GM12878 (cell line): Measurements from ENCODE around the gene TM7SF3. TPM values are rescaled to one million over a fixed set of nuclear protein-coding genes. Genes with fewer than 3 reads are reported as not detected.

ENCODE experiments used
- ATAC-seq: fragments of 200-7000 bp; cut with Tn5 transposase; 3 replicates; pipeline ENCODE4 v1.9.1; 2020; ENCODE audit warnings: mild to moderate bottlenecking, moderate library complexity
- BruUV-seq: library from RNA; stranded (reverse); fragments of 400-500 nt; replicated peaks from 2 replicates; lab custom pipeline; 2021; lab: Mats Ljungman, UMichigan
- CTCF ChIA-PET: fragments of 300-600 bp; sonication (Branson Sonifier 250); formaldehyde crosslinking; extraction: SDS; loops from one replicate; lab custom pipeline; 2021; ENCODE audit warnings: inconsistent platforms; lab: Yijun Ruan, JAX
- POLR2A ChIA-PET: fragments of 350-600 bp; formaldehyde crosslinking; extraction: SDS; loops from one replicate; lab custom pipeline; 2021; ENCODE audit warnings: inconsistent platforms; lab: Charles Lee
- RAD21 ChIA-PET: fragments of 300-600 bp; sonication (Branson Sonifier 250); formaldehyde crosslinking; loops from one replicate; lab custom pipeline; 2023; ENCODE audit warnings: antibody characterized with exemption; ENCODE audit not compliant: unreplicated experiment; lab: Charles Lee
- SMC1A ChIA-PET: fragments of 300-600 bp; sonication (Branson Sonifier 250); formaldehyde crosslinking; loops from one replicate; lab custom pipeline; 2023; ENCODE audit not compliant: unreplicated experiment, uncharacterized antibody; lab: Charles Lee
- DNase-seq: peaks from one replicate; pipeline ENCODE4 v3.0.0-alpha.2; 2011; ENCODE audit warnings: low read depth, low spot score
- FAIRE-seq: peaks from 3 replicates; lab custom pipeline; 2011; peaks lifted over from hg19 to GRCh38; lab: Jason Lieb, UNC
- H2AFZ ChIP-seq: 2 replicates; pipeline ENCODE4 v1.6.0; 2011; ENCODE audit warnings: low read depth, low read length, control low read depth; ENCODE audit not compliant: control insufficient read depth
- H3K27ac ChIP-seq: 2 replicates; pipeline ENCODE4 v1.5.1; 2011; ENCODE audit warnings: control low read depth; ENCODE audit not compliant: control insufficient read depth, insufficient read depth
- H3K27me3 ChIP-seq, 2 experiments: replicated peaks in 1 of 2; 2 replicates each; pipeline versions ENCODE4 v1.6.0 to v1.6.1; 2011; ENCODE audit warnings: low read length in 1 of 2; ENCODE audit not compliant: control insufficient read depth in 2 of 2, insufficient read depth in 2 of 2
- H3K36me3 ChIP-seq, 2 experiments: 2 replicates each; pipeline ENCODE4 v1.5.1; 2011; ENCODE audit warnings: low read length in 1 of 2; ENCODE audit not compliant: control insufficient read depth in 2 of 2, insufficient read depth in 2 of 2
- H3K4me1 ChIP-seq: 2 replicates; pipeline ENCODE4 v1.6.1; 2011; ENCODE audit warnings: mild to moderate bottlenecking, low read length, moderate library complexity, mixed read lengths; ENCODE audit not compliant: control insufficient read depth, insufficient read depth
- H3K4me2 ChIP-seq: 2 replicates; pipeline ENCODE4 v1.6.0; 2011; ENCODE audit warnings: control low read depth; ENCODE audit not compliant: control insufficient read depth, insufficient read depth
- H3K4me3 ChIP-seq: fragments of 200-600 bp; sonication (generic); 2 replicates; pipeline ENCODE4 v1.5.1; 2016
- H3K79me2 ChIP-seq: 2 replicates; pipeline ENCODE4 v1.6.0; 2011; ENCODE audit warnings: low read length; ENCODE audit not compliant: control insufficient read depth, insufficient read depth
- H3K9ac ChIP-seq: 2 replicates; pipeline ENCODE4 v1.8.0; 2011; ENCODE audit warnings: low read length, control low read depth, mixed read lengths; ENCODE audit not compliant: control insufficient read depth, insufficient read depth
- H3K9me3 ChIP-seq: replicated peaks from 3 replicates; pipeline ENCODE4 v1.5.1; 2011; ENCODE audit warnings: mild to moderate bottlenecking, low read length; ENCODE audit not compliant: control insufficient read depth, insufficient read depth
- H4K20me1 ChIP-seq: 2 replicates; pipeline ENCODE4 v1.6.0; 2011; ENCODE audit not compliant: control insufficient read depth, insufficient read depth
- BRCA1 ChIP-seq: IDR thresholded peaks from 2 replicates; pipeline ENCODE4 v1.6.1; 2011; ENCODE audit warnings: low read depth, low read length, improper control_type of control experiment
- CHD1 ChIP-seq: IDR thresholded peaks from 2 replicates; pipeline ENCODE4 v1.6.1; 2012; ENCODE audit warnings: low read depth, low read length, improper control_type of control experiment
- EP300 ChIP-seq, 2 experiments: fragments of 150-350 bp in 1 of 2; IDR thresholded peaks; 2 replicates each; pipeline ENCODE4 v1.6.1; 2011 to 2012; ENCODE audit warnings: low read depth in 2 of 2, low read length in 2 of 2, borderline replicate concordance in 1 of 2, improper control_type of control experiment in 1 of 2, inconsistent platforms in 1 of 2; ENCODE audit not compliant: control insufficient read depth in 1 of 2
- IKZF2 ChIP-seq, 2 experiments: fragments of 450-650 bp; IDR thresholded peaks; 2 replicates each; pipeline ENCODE4 v1.6.1; 2017; ENCODE audit warnings: mild to moderate bottlenecking in 2 of 2, moderate library complexity in 2 of 2
- MXI1 ChIP-seq: fragments of 150-350 bp; IDR thresholded peaks from 2 replicates; pipeline ENCODE4 v1.6.1; 2011; ENCODE audit warnings: low read depth, mild to moderate bottlenecking, inconsistent platforms, low read length, improper control_type of control experiment
- RAD21 ChIP-seq: IDR thresholded peaks from 2 replicates; pipeline ENCODE4 v1.6.1; 2011; ENCODE audit warnings: mild to moderate bottlenecking, low read depth, low read length, moderate library complexity; ENCODE audit not compliant: insufficient read depth
- RUNX3 ChIP-seq: IDR thresholded peaks from 2 replicates; pipeline ENCODE4 v1.6.1; 2012; ENCODE audit warnings: low read length, inconsistent platforms
- SMC3 ChIP-seq: IDR thresholded peaks from 2 replicates; pipeline ENCODE4 v1.6.1; 2011; ENCODE audit warnings: low read length, improper control_type of control experiment, borderline replicate concordance
- TAF1 ChIP-seq: IDR thresholded peaks from 2 replicates; pipeline ENCODE4 v1.6.1; 2011; ENCODE audit warnings: mild to moderate bottlenecking, low read depth, low read length, borderline replicate concordance
- YBX1 ChIP-seq: fragments of 450-650 bp; IDR thresholded peaks from 2 replicates; pipeline ENCODE4 v1.6.1; 2016; ENCODE audit warnings: antibody characterized with exemption
- YY1 ChIP-seq: IDR thresholded peaks from 2 replicates; pipeline ENCODE4 v1.6.1; 2011; ENCODE audit warnings: low read depth, mild to moderate bottlenecking, low read length
- WGBS: methylation state at CpG from one replicate; pipeline ENCODE4 v1.1.6; 2016; ENCODE audit warnings: low lambda C conversion rate; ENCODE audit not compliant: insufficient replicate concordance, insufficient coverage; ENCODE audit errors: missing lambda C conversion rate; 5-methylcytosine and 5-hydroxymethylcytosine counted together
- in situ Hi-C: fragments of 300-500 bp; cut with MboI; formaldehyde crosslinking; loops from 9 replicates; pipeline ENCODE4 v1.14.3; 2018; ENCODE audit warnings: mixed read lengths
- intact Hi-C: fragments of 100-400 bp; cut with micrococcal nuclease; formaldehyde crosslinking; loops from one replicate; pipeline ENCODE4 v1.14.2; 2022; ENCODE audit not compliant: unreplicated experiment
- polyA plus RNA-seq, 11 experiments: library from polyadenylated mRNA; depleted of rRNA in 4 of 11; unstranded in 6 of 11; stranded (reverse) in 5 of 11; fragments of >200 nt; fragmentation: Nextera tagmentation in 4 of 11; fragmentation: Illumina TruSeq in 1 of 11; extraction: Ambion mirVana in 4 of 11; extraction: Trizol in 1 of 11; gene quantifications; 1 replicate in 1 of 11; 2 replicates in 10 of 11; pipeline versions ENCODE4 v1.2.1 to v1.2.3, GENCODE V29; 2011 to 2016; ENCODE audit warnings: inconsistent platforms in 2 of 11, missing spikeins in 2 of 11, low read depth in 1 of 11
- total RNA-seq, 4 experiments: library from RNA; depleted of rRNA in 3 of 4; stranded (reverse); fragments of >200 nt in 3 of 4; fragmentation: Illumina TruSeq in 1 of 4; extraction: Trizol in 1 of 4; gene quantifications; 2 replicates each; pipeline versions ENCODE4 v1.2.1 to v1.2.3, GENCODE V29; 2013 to 2021
- TF ChIP-seq, protein P1 (sequence below): fragments of 450-650 bp; formaldehyde crosslinking; IDR thresholded peaks from 2 replicates; pipeline ENCODE4 v1.5.0; 2022; ENCODE audit warnings: mild to moderate bottlenecking, missing genetic modification characterization
- TF ChIP-seq, protein P2 (sequence below), 3 experiments: IDR thresholded peaks in 2 of 3; conservative IDR thresholded peaks in 1 of 3; 2 replicates each; pipeline ENCODE4 v1.5.1; 2011; ENCODE audit warnings: low read depth in 3 of 3, low read length in 3 of 3, mild to moderate bottlenecking in 3 of 3, control low read depth in 2 of 3, moderate library complexity in 2 of 3, inconsistent platforms in 1 of 3, mixed read lengths in 1 of 3; ENCODE audit not compliant: control insufficient read depth in 2 of 3, insufficient read depth in 1 of 3; ENCODE audit errors: extremely low read depth in 1 of 3

Gene TM7SF3
- total and polyA plus RNA-seq, 10 of the 15 experiments (the other 5 are each of a cell fraction or from before 2014, with no cell fraction given), result 31.4 to 341 (median 74.8) TPM

DNA sequence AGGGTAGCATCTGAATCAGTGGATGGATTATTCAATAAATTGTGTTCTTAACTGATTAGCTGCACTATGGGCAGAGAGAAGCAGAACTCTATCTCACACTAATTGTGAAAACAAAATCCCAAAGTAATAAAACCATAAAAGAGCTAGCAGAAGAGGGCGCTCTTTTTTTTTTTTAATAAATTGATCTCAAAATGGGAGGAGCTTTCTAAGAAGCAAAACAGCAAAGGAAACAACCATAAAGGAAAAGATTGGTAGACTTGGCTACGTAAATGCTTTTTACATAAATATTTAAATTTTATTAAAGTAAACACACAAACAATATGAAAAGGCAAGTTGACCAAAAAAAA lies 1.5 kb upstream of the TM7SF3 start:
- Histone ChIP-seq H3K9me3 (no peaks in the 10 kb centered on the region), H3K79me2 (peaks cover 33% of the 10 kb centered on the region), H3K9ac (no peak overlapping the region), H3K36me3 (no peaks in the 10 kb centered on the region), H3K4me1 (peaks cover 13% of the 10 kb centered on the region), H2AFZ (peak overlapping the region; percentile 96), H3K27ac (peak overlapping the region; percentile 94; the same call in 1 of the 2 replicates), H4K20me1 (no peaks in the 10 kb centered on the region), H3K4me2 (peak overlapping the region; percentile 97), H3K4me3 (peak overlapping the region; percentile 13; the same call in 1 of the 2 replicates), H3K27me3 (no peaks in the 10 kb centered on the region)
- RAD21 ChIA-PET, result interaction anchor here (0.6 to 10.8 kb wide), 41 partner anchors 8 to 421 kb away, joined by 3 to 216 read pairs (median 4); partner anchors contain the start of genes MED21 and STK38L
- CTCF ChIA-PET, result interaction anchor here (0.6 to 15.9 kb wide), 54 partner anchors 9 to 419 kb away, joined by 3 to 294 read pairs (median 5); partner anchors contain the start of gene ITPR2
- no peak for TF ChIP-seq TAF1
- TF ChIP-seq, protein P1, sequence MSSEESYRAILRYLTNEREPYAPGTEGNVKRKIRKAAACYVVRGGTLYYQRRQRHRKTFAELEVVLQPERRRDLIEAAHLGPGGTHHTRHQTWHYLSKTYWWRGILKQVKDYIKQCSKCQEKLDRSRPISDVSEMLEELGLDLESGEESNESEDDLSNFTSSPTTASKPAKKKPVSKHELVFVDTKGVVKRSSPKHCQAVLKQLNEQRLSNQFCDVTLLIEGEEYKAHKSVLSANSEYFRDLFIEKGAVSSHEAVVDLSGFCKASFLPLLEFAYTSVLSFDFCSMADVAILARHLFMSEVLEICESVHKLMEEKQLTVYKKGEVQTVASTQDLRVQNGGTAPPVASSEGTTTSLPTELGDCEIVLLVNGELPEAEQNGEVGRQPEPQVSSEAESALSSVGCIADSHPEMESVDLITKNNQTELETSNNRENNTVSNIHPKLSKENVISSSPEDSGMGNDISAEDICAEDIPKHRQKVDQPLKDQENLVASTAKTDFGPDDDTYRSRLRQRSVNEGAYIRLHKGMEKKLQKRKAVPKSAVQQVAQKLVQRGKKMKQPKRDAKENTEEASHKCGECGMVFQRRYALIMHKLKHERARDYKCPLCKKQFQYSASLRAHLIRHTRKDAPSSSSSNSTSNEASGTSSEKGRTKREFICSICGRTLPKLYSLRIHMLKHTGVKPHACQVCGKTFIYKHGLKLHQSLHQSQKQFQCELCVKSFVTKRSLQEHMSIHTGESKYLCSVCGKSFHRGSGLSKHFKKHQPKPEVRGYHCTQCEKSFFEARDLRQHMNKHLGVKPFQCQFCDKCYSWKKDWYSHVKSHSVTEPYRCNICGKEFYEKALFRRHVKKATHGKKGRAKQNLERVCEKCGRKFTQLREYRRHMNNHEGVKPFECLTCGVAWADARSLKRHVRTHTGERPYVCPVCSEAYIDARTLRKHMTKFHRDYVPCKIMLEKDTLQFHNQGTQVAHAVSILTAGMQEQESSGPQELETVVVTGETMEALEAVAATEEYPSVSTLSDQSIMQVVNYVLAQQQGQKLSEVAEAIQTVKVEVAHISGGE, result no peak
- TF ChIP-seq, protein P2, sequence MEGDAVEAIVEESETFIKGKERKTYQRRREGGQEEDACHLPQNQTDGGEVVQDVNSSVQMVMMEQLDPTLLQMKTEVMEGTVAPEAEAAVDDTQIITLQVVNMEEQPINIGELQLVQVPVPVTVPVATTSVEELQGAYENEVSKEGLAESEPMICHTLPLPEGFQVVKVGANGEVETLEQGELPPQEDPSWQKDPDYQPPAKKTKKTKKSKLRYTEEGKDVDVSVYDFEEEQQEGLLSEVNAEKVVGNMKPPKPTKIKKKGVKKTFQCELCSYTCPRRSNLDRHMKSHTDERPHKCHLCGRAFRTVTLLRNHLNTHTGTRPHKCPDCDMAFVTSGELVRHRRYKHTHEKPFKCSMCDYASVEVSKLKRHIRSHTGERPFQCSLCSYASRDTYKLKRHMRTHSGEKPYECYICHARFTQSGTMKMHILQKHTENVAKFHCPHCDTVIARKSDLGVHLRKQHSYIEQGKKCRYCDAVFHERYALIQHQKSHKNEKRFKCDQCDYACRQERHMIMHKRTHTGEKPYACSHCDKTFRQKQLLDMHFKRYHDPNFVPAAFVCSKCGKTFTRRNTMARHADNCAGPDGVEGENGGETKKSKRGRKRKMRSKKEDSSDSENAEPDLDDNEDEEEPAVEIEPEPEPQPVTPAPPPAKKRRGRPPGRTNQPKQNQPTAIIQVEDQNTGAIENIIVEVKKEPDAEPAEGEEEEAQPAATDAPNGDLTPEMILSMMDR (IDR thresholded peaks at IDR 0.05 in 2 of 3, conservative IDR thresholded peaks at IDR 0.05 in 1 of 3; ENCODE audit: control insufficient read depth in 2 of 3, extremely low read depth in 1 of 3, insufficient read depth in 1 of 3, low read depth in 3 of 3, low read length in 3 of 3), result peak; percentile 6 to 38 (median 34); a peak in 3 of 6 replicates
- no peak for TF ChIP-seq YY1
- no peak for TF ChIP-seq EP300 (IDR thresholded peaks at IDR 0.05; ENCODE audit: borderline replicate concordance in 1 of 2, control insufficient read depth in 1 of 2, low read depth in 2 of 2, low read length in 2 of 2)
- 0 out of 2 replicates have a peak, but pooled peaks have one; percentile 16 for TF ChIP-seq MXI1
- peak; percentile 35; the same call in 1 of the 2 replicates for TF ChIP-seq SMC3
- no peak for TF ChIP-seq IKZF2 (IDR thresholded peaks at IDR 0.05)
- TF ChIP-seq BRCA1, result no peak
- no peak for TF ChIP-seq YBX1
- TF ChIP-seq CHD1, result no peak
- TF ChIP-seq RUNX3, result peak; percentile 29; the same call in 1 of the 2 replicates
- TF ChIP-seq RAD21, result peak; percentile 47
- ATAC-seq (peak; percentile 11), DNase-seq (no peak), FAIRE-seq (no peak)
- POLR2A ChIA-PET, result interaction anchor here (0.6 to 1.5 kb wide), 6 partner anchors 11 to 317 kb away, joined by 3 to 7 read pairs (median 4); partner anchors contain the start of genes BMAL2 and ITPR2
- WGBS, result 0% methylated on average over 2 of the region's 2 CpGs
- BruUV-seq, result no TSS peak
- intact Hi-C loops (loop anchor here (2.0 to 5.0 kb wide), 5 partner anchors 77 to 367 kb away; partner anchors contain the start of genes FGFR1OP2, ITPR2 and STK38L), in situ Hi-C loops (no loop called here)
- SMC1A ChIA-PET, result interaction anchor here (0.7 to 11.1 kb wide), 45 partner anchors 10 to 508 kb away, joined by 3 to 198 read pairs (median 4); partner anchors contain the start of genes PPFIBP1 and STK38L
